HG03097 (cell line): ENCODE data around the gene DNM3.

ENCODE experiments used
- ATAC-seq: cut with Tn5 transposase; IDR thresholded peaks from one replicate; pipeline ENCODE4 v1.9.1; 2021; ENCODE audit not compliant: unreplicated experiment, low FRiP score

DNM3 gene

DNA sequence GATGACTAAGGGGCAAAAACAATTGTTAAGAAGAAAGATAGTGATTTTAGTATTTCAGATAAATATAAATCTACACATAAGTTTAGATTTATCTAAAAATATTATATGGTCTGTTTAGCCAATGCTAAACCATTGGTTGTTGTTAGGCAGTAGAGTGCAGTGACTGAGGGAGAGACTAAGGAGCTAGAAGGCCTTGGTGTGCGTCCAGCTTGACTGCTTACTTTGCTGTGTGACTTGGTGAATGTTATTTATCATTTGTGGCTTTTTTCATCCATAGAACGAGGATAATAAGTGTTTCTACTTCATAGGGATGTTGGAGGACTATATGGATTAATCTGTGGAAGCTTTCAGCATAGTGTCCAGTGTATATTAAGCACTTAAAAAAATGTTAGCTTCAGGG is 314.5 kb downstream of the DNM3 start:
- no peak for ATAC-seq

DNA sequence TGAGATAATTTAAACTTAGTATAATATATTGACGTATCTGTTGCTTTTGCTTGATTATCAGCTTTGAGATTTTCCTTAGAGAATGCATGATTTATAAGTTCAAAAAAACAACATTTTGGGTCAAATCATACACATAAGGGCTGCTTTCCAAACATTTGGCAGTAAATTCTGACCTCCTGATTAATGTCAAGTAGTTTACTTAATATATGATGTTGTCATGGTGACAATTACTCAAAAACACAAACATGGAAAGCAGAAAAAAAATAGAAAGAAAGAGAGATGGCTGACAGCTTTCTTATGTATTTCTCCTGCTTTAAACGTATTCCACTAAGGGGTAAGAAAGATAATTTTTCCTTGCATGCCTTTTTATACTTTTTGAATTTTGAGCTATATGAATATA is 320.9 kb downstream of the DNM3 start:
- ATAC-seq: no peak

DNA sequence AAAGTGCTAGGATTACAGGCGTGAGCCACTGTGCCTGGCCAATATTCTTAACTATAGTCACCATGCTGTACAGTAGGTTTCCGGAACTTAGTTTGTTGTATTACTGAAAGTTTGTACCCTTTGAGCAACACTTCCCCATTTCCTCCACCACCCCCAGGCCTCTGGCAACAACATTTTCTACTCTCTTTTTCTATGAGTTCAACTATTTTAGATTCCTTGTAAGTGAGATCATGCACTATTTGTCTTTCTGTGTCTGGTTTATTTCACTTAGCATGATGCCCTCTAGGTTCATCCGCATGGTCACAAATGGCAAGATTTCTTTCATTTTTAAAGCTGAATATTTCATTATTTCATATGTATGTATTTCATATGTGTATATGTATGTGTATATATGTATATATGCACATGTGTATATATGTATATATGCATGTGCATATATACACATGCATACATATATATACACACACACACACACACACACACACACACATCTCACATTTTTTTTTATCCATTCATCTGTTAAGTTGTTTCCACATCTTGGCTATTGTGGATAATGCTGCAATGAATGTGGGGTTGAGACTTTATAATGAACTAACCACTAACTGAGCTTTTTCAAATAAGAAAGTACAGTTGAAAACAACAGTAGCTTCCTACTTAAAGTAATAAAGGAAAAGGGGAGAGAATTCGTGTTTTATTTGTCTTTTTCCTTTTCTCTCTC is 322.4 kb downstream of the DNM3 start:
- ATAC-seq: no peak

DNA sequence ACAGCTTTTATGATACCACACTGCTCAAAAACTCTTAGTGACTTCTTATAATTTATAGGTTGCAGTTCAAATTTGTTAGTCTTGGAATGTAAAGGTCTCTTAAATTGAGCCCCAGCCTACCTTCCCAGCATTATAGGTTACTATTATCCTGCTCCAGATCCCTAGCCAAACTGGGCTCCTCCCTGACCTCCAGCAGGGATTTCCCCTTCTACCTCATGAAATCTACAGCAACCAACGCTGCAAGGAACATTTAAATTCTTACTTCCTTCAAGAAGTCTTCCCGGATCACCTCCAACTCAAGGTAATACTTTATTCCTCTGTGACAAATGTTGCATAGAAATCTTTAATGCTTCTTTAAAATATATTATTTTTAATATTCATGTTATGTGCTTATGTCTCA is 324.1 kb downstream of the DNM3 start:
- no peak for ATAC-seq

DNA sequence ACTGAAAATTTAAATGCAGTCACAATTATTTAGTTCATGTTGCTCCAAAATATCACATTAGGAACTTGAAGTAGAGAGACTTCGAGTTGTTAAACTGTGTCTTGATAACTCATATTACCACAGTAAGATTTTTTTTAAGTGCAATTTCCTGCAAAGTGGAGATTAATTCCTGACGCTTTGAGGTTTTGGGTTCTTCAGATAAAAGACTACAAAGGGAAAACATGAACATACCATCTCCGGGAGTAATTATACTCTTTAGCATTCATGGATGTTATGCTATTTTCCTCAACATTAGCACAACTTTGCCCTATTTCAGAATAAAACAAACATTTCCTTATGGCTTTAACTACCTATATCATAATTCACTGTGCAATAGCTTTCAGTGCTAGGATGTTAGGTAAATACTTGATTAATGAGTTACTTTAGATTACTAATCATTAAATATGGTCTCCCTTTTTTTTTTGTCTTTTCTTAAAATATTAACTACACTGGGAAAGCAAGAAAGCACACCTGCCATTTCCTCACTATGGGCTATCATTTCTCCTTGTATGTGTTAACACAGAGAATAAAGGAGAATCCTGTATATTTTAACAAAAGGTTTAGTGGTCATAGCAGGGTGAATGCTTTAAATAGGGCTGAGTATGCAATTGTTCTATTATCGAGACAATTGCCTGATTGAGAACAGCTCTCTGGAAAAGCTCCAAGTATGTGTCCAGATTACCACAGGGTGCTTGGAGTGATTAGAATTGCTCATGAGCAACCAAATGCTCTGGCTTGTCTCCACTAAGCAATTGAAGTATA is 326.7 kb downstream of the DNM3 start:
- no peak for ATAC-seq

DNA sequence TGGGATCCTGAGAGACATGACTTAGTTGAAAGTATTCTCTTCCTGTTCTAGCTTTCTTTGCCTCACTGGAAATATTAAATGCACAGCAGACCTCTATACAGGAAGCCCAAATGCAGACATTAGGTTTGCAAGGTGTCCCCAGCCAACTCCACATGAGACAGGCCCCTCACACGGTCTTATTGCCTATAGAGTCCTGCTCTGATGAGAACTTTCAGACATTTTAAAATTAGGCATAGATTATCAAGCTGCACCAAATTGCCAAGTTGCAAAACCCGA is 327.2 kb downstream of the DNM3 start:
- ATAC-seq: no peak

DNA sequence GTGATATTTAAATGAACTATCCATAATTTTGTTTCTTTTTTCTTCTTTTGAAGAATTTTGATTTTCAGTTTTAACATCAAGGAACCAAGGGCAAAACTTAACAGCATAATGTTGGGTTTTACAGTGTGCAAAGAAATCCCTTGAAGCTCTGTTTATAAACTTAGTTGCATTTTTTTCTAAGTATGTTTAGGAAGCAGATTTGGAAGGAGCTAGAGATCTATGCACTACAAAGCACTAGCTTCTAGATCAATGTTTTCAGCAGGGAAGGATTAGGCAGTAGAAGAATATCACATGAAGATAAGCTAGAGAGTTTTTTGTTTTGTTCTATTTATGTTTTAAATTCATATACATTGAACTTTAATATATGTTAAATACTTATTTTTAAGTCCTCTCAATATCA is 328.5 kb downstream of the DNM3 start:
- no peak for ATAC-seq

DNA sequence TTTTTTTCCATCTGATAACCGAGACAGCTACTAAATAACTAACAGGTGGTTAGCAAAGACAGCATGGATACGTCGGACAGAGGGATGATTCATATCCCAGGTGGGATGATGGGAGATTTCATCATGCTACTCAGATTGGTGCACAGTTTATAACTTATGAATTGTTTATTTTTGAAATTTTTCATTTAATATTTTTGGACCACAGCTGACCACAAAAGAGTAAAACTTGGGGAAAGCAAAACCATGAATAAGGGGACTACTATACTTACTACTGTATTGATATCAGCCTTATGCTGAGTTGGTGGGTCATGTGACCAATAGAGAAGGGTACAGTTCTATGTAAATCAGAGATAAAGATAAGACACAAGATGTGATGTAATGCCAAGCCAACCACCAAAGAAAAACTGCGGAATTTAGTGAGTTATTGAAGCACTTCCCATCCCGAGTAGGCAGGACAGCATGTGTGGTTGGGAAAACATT is 331.1 kb downstream of the DNM3 start:
- no peak for ATAC-seq

DNA sequence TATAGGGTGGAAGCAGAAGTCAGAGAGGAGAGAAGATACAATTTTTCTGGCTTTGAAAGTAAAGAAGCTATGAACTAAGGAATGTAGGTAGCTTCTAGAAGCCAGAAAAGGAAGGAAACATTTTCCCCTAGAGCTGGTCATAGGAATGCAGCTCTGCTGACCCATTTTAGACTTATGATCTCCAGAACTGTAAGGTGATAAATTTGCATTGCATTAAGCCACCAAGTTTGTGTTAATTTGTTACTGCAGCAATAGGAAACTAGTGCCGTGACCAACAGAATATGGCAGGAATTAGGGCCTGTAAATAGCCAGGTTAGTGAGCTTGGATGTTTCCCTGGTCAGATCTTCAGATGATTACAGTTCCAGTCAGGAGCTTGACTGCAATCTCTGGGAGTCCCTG is 334.9 kb downstream of the DNM3 start:
- ATAC-seq: no peak

DNA sequence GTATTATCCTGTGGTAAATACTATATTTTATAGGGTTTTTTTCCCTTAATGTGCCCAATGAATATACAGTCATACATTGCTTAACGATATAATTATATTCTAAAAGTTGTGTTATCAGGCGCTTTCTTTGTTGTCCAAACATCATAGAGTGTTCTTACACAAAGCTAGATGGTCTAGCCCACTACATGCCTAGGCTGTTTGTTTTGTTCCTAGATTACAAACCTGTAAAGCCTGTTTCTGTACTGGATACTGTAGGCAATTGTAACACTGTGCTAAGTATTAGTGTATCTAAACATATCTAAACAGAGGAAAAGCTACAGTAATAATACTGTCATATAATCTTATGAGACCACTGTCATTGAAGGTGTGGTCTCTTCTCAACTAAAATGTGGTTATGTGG is 336.6 kb downstream of the DNM3 start:
- no peak for ATAC-seq

DNA sequence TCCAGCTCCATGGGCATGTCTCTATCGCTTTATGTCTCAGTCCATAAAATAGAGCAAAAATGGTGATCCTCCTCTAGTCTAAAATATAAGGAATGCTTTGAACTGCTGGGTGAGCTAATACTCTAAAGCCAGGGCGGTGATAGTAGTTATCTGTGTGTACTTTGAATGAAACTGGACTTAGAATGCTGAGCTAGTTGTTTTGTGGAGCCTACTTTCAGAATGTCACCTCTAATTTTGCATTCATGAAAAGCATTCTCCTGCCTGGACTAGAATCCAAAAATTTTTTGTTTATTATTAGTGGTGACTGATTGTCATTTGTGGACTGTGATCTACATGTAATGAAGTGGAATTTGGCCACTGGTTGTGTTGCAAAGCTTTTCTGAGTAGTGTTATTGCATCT is 337.6 kb downstream of the DNM3 start:
- no peak for ATAC-seq

DNA sequence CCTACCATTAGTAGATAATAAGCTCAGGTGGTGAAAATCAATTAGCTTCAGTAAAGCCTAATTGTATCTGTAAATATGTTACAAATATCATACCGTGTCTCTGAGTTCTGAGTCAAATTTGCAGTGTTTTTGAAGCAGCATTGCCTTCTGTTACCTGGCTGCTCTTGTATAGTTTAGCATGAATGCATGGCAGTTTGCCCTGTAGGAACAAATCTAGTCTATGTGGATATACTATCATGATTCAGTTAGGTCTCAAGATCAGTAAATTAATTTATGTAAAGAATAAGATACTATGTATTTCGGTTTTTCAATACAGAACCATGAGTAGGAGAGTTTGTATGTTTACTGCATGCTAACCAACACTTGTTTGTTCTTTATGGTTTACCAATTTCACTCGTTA is 338.6 kb downstream of the DNM3 start:
- no peak for ATAC-seq

DNA sequence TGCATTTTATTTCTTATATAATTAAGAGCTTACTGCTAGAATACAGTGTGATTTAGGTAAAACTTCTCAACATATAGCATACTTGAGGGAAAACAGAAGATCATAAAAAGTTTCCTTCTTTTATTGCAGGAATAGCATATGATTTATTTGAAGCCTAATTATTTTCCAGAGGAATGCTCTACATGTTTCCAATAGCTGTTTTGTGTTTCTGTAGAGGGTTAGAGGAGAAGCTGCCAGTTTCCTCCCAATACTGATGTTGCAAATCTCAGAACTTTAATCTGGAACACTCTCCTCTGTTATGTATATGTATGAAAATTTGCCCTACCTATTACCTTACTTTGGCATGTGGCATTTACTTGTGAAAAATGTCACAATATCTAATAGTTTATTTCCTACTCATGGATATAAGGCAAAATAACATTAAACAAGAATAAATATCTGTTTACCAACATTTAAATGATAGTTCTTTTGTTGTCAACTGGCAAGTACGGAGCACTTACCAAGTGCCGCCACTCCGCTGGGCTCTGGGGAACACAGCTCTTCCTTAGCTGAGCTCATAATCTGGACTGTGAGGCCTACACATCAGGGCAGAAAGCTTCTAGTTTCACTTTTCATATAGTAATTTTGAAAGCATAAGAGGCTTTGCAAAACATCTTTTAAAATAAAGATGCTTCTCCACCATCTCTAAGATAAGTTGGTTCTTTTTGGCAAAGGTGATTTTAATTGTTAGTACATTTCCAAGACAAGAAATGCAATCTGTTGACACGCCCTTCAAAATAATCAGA is 339.4 kb downstream of the DNM3 start:
- peak; percentile 60 for ATAC-seq

DNA sequence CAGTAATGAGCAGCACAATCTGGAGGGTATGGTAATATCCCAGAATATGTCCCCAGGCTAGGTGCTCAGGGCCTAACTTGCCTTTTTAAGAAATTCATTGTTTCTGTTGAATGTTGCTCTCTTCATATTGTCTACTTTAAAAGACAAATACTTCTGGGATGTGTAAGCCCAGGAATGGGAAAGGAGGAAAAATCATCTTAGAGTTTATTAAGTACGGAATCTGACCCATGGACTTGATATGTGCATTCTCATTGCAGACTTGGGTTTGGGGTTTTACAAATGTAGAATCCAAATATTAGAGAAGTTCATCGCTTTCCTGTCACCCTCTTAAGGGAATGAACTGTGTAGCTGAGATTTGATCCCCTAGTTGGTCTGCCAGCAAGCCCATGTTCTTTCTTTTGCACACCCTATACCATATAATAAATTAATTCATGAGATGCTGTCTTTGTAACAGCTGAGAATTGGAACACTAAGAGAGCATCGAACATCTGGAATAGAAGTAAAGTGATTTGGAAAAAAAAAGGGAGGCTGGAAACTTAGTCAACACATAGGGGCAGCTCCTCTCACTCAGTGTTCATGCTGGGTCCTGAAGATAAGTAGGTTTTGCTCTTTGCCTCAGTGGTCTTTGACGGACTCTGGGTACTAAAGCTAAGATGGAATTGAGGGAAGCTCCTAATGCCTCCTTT is 343.4 kb downstream of the DNM3 start:
- no peak for ATAC-seq

DNA sequence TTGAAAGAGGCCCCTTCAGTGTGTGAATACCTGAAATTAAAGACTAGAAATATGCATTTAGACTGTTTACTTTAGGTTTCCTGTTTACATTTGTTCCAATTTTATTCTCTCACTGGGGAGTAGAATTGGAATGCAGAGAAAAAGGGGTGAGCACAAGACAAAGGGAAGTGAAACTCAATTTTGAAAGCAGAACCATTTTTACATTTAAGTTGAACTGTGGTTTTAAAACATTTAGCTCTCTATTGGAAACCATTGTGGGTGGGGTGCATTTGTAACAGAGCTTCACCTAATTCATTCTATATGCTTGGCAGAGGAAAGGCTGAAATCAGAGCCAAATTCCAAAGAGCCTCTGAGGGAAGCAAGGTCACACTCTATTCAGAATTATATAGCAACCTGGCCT is 343.9 kb downstream of the DNM3 start:
- ATAC-seq: no peak

DNA sequence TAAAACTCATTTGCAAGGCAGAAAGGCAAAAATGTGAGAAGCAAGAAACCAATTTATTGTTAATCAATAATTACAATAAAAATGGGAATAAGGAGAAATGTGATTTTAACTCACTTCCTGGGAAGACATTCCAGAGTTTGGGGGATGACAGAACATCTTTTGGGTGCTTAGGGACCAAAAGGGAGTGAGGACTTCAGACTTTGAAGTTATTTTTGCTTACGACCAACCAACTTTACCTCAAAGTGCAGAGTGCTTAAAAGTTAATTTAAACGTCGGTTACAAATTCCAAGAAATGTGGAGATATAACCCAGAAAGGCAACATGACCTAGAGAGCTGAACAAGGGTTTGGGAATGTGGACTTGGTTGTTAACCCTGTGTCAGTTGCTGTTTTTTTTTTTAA is 344.7 kb downstream of the DNM3 start:
- no peak for ATAC-seq

DNA sequence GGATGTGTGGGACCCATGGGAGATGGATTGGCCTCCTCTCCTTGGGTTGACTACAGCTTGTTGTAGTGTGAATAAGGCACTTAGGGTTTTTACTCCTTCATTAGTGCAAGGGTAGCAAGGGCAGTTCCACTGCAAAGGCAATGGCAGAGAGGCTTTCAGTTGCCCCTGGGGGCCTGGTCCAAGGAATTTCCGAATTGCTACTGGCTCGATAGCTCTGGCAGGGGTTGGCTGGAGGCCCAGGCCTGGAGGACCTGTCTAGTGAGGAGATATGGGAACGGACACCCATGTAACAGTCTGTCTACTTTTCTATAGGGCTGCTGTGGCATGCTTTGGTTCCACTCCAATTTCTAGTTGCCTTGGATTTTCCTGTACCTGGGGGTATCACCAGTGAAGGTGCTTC is 360.3 kb downstream of the DNM3 start:
- ATAC-seq: no peak

DNA sequence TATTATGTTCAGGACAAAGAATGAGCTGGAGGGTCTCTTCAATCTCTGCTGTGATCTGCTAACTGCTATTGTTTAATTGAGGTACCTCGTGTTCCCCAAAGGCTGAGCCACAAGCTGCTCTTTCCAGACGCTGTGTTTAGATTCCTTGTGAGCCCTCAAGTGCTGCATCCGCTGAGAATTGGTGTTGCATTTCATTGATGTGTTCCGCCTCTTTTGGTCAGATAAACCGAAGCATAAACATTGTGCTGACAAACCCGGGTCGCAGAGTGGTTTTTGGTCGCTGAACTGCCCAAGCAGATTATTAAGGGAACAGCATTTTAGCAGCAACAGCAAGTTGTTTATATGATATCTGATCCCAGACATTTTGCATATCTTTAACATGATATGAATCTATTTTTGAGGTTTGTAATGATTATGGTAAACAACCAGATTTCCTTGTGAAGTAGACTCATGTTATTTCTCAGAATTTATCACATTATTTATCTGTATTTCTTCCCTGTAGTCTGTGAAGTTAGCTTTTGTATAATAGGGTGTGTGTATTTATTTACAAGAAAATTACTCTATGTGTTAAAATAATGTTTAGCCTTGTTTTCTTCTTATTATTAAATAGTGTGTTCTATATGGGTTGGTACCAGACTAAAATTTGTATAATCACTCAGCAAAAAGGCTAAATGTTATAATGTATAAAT is 362.0 kb downstream of the DNM3 start:
- ATAC-seq: no peak

DNA sequence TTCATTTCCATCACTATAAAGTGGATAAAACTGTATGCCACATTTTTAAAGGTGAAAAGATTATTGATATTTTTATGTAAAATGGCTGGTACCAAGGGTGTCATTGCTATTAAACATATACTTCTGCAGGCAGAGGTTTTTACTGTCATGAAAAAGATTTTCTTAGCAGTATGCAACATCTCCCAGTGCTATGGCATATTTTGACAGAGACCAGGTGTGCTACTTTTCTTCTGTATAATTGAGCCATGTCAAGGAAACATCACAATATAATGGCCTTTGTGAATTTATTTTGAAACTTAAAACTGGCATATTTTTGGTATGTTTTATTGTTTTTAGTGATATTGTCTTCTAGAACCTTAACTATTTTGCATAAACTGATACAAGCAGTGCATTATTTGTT is 362.6 kb downstream of the DNM3 start:
- no peak for ATAC-seq

DNA sequence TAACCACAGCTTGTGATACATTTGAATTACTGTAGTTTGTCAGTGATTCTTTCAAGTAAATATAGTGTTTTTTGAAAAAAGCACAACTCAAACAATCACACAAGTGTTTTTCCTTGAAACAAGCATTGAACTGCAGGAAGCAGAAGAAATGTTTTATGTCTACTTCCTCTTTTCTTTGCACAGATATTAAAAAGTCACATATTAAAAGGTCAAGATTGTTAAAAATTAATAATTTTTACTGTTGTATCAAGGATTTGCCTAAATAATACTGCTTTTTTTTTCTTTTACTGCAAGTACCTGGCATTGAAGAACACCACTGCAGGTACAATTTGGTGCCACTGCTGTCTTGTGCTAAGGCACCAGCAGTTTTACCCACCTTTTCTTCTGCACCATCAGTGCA is 365.0 kb downstream of the DNM3 start:
- ATAC-seq: no peak

DNA sequence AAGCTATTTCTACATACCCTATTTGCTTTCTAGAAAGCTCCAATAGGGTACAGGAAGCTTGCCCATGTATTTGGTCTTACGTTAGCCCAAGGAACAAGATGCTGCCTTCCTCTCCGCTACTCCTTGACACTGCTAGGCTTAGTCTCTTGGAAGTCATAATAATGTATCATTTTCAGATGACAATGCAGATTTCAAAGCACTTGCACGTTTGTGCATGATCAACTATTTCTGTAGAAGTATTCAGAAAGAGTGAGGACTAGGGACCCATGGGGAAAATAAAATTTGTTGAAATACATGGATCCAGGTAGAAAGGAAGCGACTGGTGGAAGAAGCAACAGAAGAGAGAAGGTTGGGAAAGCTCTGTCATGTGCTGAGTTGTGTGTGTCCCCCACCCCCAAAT is 367.3 kb downstream of the DNM3 start:
- ATAC-seq: no peak
